GM13976 (cell line): ENCODE results near the gene ACAA1.
A peak's percentile ranks its signal among the peaks of the same experiment; 100 is the strongest.

Experiments
- DNase-seq: peaks from one replicate; pipeline ENCODE4 v3.0.0; 2012; ENCODE audit warnings: low spot score
- CTCF ChIP-seq: IDR thresholded peaks from 2 replicates; pipeline ENCODE4 v1.5.1; 2012; ENCODE audit warnings: borderline replicate concordance, mild to moderate bottlenecking; ENCODE audit not compliant: insufficient read depth; ENCODE audit errors: extremely low read depth, missing control alignments, control extremely low read depth
- in situ Hi-C: fragments of 300-500 bp; cut with MboI; formaldehyde crosslinking; loops from one replicate; pipeline ENCODE4 v1.12.0; 2022; ENCODE audit warnings: low sequenced_read_pairs, mixed read lengths, inconsistent platforms; ENCODE audit not compliant: unreplicated experiment

ACAA1 gene, protein sequence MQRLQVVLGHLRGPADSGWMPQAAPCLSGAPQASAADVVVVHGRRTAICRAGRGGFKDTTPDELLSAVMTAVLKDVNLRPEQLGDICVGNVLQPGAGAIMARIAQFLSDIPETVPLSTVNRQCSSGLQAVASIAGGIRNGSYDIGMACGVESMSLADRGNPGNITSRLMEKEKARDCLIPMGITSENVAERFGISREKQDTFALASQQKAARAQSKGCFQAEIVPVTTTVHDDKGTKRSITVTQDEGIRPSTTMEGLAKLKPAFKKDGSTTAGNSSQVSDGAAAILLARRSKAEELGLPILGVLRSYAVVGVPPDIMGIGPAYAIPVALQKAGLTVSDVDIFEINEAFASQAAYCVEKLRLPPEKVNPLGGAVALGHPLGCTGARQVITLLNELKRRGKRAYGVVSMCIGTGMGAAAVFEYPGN

GRCh38 chr3:38136777-38137614, at the start of gene ACAA1:
TSS of gene ACAA1 (minus strand) at chr3:38137127. CDS start at chr3:38137035, 92 bp downstream.
- in situ Hi-C loops, result loop anchor here (25.0 kb wide), 1 partner anchor 350 kb away; the partner anchor contains the start of gene EXOG
- DNase-seq, result peak; percentile 98
- no peak for TF ChIP-seq CTCF

GRCh38 chr3:38177181-38177580, 40.3 kb upstream of the ACAA1 start:
- in situ Hi-C loops, result no loop called here
- DNase-seq, result no peak
- TF ChIP-seq CTCF, result no peak

GRCh38 chr3:38173834-38174418, 37.0 kb upstream of the ACAA1 start:
- in situ Hi-C loops, result no loop called here
- DNase-seq, result peak; percentile 27

DNA sequence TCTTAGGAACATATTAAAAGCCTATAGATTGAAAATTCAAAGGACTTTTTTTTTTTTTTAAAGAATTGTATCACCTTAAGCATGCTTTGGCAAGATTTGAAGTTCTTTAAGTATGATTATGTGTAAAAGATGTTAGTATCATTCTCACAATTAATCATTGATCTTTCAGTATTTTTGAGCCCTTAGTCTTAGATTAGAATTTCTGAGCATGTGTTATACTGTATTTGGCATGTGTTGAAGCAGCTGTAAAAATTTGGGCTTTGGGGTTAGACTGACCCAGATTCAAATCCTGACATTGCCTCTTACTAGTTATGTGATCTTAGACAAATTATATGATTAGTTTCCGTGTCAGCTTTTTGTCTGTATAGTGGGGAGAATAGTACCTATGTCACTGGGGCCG, 34.7 kb upstream of the ACAA1 start:
- no peak for TF ChIP-seq CTCF
- DNase-seq, result no peak
- in situ Hi-C loops, result no loop called here

More at GRCh38 chr3:38173834-38174418, 37.0 kb upstream of the ACAA1 start:
- no peak for TF ChIP-seq CTCF

DNA sequence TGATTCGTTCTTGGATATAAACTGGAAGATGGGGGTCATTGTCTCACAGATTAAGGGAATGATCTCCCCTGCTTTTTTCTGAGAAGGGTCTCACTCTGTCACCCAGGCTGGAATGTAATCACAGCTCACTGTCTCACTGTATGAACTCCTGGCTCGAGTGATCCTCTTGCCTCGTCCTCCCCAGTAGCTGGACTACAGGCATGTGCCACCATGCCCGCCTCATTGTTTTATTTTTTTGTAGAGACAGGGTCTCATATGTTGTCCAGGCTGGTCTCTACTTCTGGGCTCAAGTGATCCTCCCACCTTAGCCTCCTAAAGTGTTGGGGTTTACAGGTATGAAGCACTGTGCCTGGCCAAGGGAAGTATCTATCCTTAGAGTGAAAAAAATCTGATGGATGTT, 33.8 kb upstream of the ACAA1 start:
- in situ Hi-C loops, result no loop called here
- TF ChIP-seq CTCF, result no peak
- no peak for DNase-seq

DNA sequence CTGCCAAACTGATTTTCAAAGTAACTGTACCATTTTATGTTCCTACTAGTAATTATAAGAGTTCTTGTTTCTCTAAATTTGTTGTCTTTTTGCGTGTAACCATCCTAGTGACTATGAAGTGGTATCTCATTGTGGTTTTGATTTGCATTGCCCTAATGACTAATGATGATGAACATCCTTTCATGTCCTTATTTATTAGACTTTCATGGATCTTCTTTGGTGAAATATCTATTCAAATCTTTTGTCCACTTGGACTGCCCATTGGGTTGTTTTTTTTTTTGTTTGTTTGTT, 32.0 kb upstream of the ACAA1 start:
- DNase-seq, result no peak
- TF ChIP-seq CTCF, result no peak
- in situ Hi-C loops, result no loop called here
